ENCODE data around the gene MYBBP1A. TPM values are rescaled to one million over a fixed set of nuclear protein-coding genes. Genes with fewer than 3 reads are reported as not detected.

The MYBBP1A gene
- total and polyA plus RNA-seq, 4 donors: 12.2 to 23.3 (median 20.0) TPM

GRCh38 chr17:4512156-4513112 is 42.8 kb downstream of the MYBBP1A start:
- Histone ChIP-seq H3K4me3 (ENCODE audit: low read depth in 1 of 3, low read length in 3 of 3) (no peak overlapping the region), H3K27me3 (ENCODE audit: control insufficient read depth in 4 of 4, insufficient read depth in 4 of 4, low read length in 3 of 4) (no peaks in the 10 kb centered on the region), H3K36me3 (ENCODE audit: control insufficient read depth in 4 of 4, insufficient read depth in 3 of 4, low read depth in 1 of 4, low read length in 3 of 4) (no peaks in the 10 kb centered on the region), H3K27ac (ENCODE audit: low read depth in 1 of 2, low read length in 2 of 2) (no peak overlapping the region), H3K4me1 (ENCODE audit: control insufficient read depth in 4 of 4, insufficient read depth in 4 of 4, low read length in 3 of 4) (peaks cover 0 to 9% (median under 1%) of the 10 kb centered on the region in 4 donors), H3K9ac (ENCODE audit: low read depth in 1 of 2, low read length in 2 of 2) (no peak overlapping the region), H3K9me3 (ENCODE audit: control insufficient read depth in 4 of 4, low read length in 3 of 4) (no peaks in the 10 kb centered on the region)
- no peak for DNase-seq (ENCODE audit: low spot score)
- TF ChIP-seq JUND (IDR thresholded peaks at IDR 0.05) (no peak), HNF4A (conservative IDR thresholded peaks at IDR 0.05) (no peak), SP1 (IDR thresholded peaks at IDR 0.05) (no peak), RAD21 (IDR thresholded peaks at IDR 0.05) (no peak), EGR1 (IDR thresholded peaks at IDR 0.05; ENCODE audit: low read depth in 2 of 2) (no peak), REST (IDR thresholded peaks at IDR 0.05) (no peak), HNF4G (IDR thresholded peaks at IDR 0.05) (no peak), FOXA2 (IDR thresholded peaks at IDR 0.05) (no peak)
- WGBS: 93% methylated on average over 31 of the region's 31 CpGs

DNA sequence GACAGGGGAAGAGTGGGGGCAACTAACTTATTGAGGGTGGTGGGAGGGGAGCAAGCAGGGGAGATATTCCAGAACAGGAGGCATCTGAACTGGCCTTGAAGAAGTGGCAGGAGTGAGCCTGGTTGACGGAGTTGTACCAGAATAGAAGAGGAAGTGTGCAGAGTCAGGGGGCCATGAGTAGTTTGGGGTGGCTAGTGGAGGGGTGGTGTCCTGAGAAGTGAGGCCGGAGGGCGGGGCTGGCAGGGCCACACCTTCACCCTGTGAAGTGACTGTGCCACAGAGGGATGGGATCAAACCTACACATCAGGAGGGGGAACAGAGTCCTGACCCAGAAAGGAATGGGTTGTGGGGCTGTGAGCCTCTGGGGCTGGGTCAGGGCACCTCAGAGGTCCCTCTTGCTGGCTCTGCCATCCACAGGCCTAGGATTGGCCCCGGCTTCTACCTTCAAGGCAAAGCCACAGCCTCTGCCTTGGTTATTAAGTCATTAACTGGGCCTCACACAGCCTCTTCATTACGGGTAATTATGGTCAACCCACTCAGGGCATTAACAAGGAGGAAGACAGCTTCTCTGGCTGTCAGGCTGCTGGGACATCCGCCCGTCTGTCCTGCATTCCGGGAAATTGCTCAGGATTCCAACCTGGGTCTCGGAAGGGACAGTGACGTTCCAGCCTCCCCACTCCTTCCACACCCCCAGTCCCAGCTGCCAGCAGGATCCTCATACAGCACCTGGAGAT is 43.8 kb downstream of the MYBBP1A start:
- H3K4me3 ChIP-seq (ENCODE audit: low read depth in 1 of 3, low read length in 3 of 3): no peak overlapping the region
- no peaks in the 10 kb centered on the region for H3K9me3 ChIP-seq (ENCODE audit: control insufficient read depth in 4 of 4, low read length in 3 of 4)
- H3K27me3 ChIP-seq (ENCODE audit: control insufficient read depth in 4 of 4, insufficient read depth in 4 of 4, low read length in 3 of 4): no peaks in the 10 kb centered on the region
- TF ChIP-seq RAD21 (IDR thresholded peaks at IDR 0.05): no peak
- TF ChIP-seq, protein P1, sequence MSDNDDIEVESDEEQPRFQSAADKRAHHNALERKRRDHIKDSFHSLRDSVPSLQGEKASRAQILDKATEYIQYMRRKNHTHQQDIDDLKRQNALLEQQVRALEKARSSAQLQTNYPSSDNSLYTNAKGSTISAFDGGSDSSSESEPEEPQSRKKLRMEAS (IDR thresholded peaks at IDR 0.05): no peak
- TF ChIP-seq HNF4A (conservative IDR thresholded peaks at IDR 0.05): no peak
- TF ChIP-seq YY1 (IDR thresholded peaks at IDR 0.05): no peak
- TF ChIP-seq, protein P2, sequence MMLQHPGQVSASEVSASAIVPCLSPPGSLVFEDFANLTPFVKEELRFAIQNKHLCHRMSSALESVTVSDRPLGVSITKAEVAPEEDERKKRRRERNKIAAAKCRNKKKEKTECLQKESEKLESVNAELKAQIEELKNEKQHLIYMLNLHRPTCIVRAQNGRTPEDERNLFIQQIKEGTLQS (IDR thresholded peaks at IDR 0.05): no peak
- no peak for TF ChIP-seq REST (IDR thresholded peaks at IDR 0.05)
- no peak for TF ChIP-seq JUND (IDR thresholded peaks at IDR 0.05)
- TF ChIP-seq ZBTB33 (IDR thresholded peaks at IDR 0.05): no peak
- no peak for TF ChIP-seq NR2F2 (IDR thresholded peaks at IDR 0.05)
- no peak for TF ChIP-seq FOXA1 (IDR thresholded peaks at IDR 0.05)
- TF ChIP-seq HNF4G (IDR thresholded peaks at IDR 0.05): no peak
- no peak for TF ChIP-seq EGR1 (IDR thresholded peaks at IDR 0.05; ENCODE audit: low read depth in 2 of 2)
- no peak for TF ChIP-seq GABPA (IDR thresholded peaks at IDR 0.05 in 1 of 2, conservative IDR thresholded peaks at IDR 0.05 in 1 of 2)
- no peak for TF ChIP-seq RXRA (IDR thresholded peaks at IDR 0.05)
- no peak for TF ChIP-seq CTCF (IDR thresholded peaks at IDR 0.05; ENCODE audit: low read depth, low read length, missing input control)
- TF ChIP-seq FOXA2 (IDR thresholded peaks at IDR 0.05): no peak
- no peak for TF ChIP-seq TAF1 (conservative IDR thresholded peaks at IDR 0.05)
- no peak for TF ChIP-seq SP1 (IDR thresholded peaks at IDR 0.05)
- peaks cover 0 to 9% (median under 1%) of the 10 kb centered on the region in 4 donors for H3K4me1 ChIP-seq (ENCODE audit: control insufficient read depth in 4 of 4, insufficient read depth in 4 of 4, low read length in 3 of 4)
- no peak overlapping the region for H3K9ac ChIP-seq (ENCODE audit: low read depth in 1 of 2, low read length in 2 of 2)
- DNase-seq (ENCODE audit: low spot score): no peak
- no peaks in the 10 kb centered on the region for H3K36me3 ChIP-seq (ENCODE audit: control insufficient read depth in 4 of 4, insufficient read depth in 3 of 4, low read depth in 1 of 4, low read length in 3 of 4)
- no peak overlapping the region for H3K27ac ChIP-seq (ENCODE audit: low read depth in 1 of 2, low read length in 2 of 2)
- WGBS: 90% methylated on average over 10 of the region's 10 CpGs

All from liver (tissue), 9 donors.